IMR-90 (cell line): ENCODE measurements around the gene SERPINA3. TPM values are rescaled to one million over a fixed set of nuclear protein-coding genes. Genes with fewer than 3 reads are reported as not detected.

ENCODE experiments used
- ATAC-seq: fragments of 200-7000 bp; cut with Tn5 transposase; 2 replicates; pipeline ENCODE4 v1.9.1; 2020; ENCODE audit warnings: low read depth, mild to moderate bottlenecking, moderate library complexity
- BruUV-seq: library from RNA; stranded (reverse); fragments of 400-500 nt; replicated peaks from 2 replicates; lab custom pipeline; 2021; lab: Mats Ljungman, UMichigan
- CTCF ChIA-PET: fragments of 300-600 bp; formaldehyde crosslinking; extraction: SDS; loops from one replicate; lab custom pipeline; 2021; ENCODE audit warnings: antibody characterized with exemption; lab: Yijun Ruan, JAX
- POLR2A ChIA-PET: fragments of 300-600 bp; sonication (Branson Sonifier 250); formaldehyde crosslinking; loops from one replicate; lab custom pipeline; 2022; ENCODE audit warnings: antibody characterized with exemption; ENCODE audit not compliant: unreplicated experiment; lab: Charles Lee
- DNase-seq: peaks from one replicate; pipeline ENCODE4 v3.0.0; 2013
- H2AFZ ChIP-seq: replicated peaks from 2 replicates; pipeline ENCODE3; 2013; ENCODE audit warnings: low read length, mild to moderate bottlenecking; ENCODE audit not compliant: poor library complexity
- H2AK5ac ChIP-seq: 2 replicates; pipeline ENCODE4 v1.6.1; 2013; ENCODE audit warnings: low read depth, low read length, inconsistent platforms
- H2AK9ac ChIP-seq: replicated peaks from 2 replicates; pipeline ENCODE3; 2013; ENCODE audit warnings: mild to moderate bottlenecking, low read depth, low read length, moderate library complexity; ENCODE audit not compliant: poor library complexity
- H2BK120ac ChIP-seq: 2 replicates; pipeline ENCODE4 v1.6.1; 2013; ENCODE audit warnings: low read depth, low read length, inconsistent platforms
- H2BK15ac ChIP-seq: 3 replicates; pipeline ENCODE4 v1.6.1; 2013; ENCODE audit warnings: low read depth, low read length, inconsistent platforms
- H2BK20ac ChIP-seq: 2 replicates; pipeline ENCODE4 v1.6.1; 2013; ENCODE audit warnings: low read depth, mild to moderate bottlenecking, inconsistent platforms, low read length, moderate library complexity
- H2BK5ac ChIP-seq: 2 replicates; pipeline ENCODE4 v1.6.1; 2013; ENCODE audit warnings: mild to moderate bottlenecking, low read depth, low read length, inconsistent platforms; ENCODE audit not compliant: poor library complexity, severe bottlenecking
- H3K14ac ChIP-seq: replicated peaks from 2 replicates; pipeline ENCODE4 v1.6.1; 2013; ENCODE audit warnings: low read depth, low read length, inconsistent platforms
- H3K18ac ChIP-seq: 2 replicates; pipeline ENCODE4 v1.6.1; 2013; ENCODE audit warnings: low read depth, low read length, control low read depth
- H3K23ac ChIP-seq: 2 replicates; pipeline ENCODE4 v1.6.1; 2013; ENCODE audit warnings: low read depth, low read length, inconsistent platforms
- H3K27ac ChIP-seq: 2 replicates; pipeline ENCODE4 v1.5.1; 2013; ENCODE audit warnings: mild to moderate bottlenecking, control low read depth, low read length; ENCODE audit not compliant: insufficient read depth
- H3K27me3 ChIP-seq: 2 replicates; pipeline ENCODE4 v1.6.1; 2013; ENCODE audit warnings: low read length; ENCODE audit not compliant: control insufficient read depth, insufficient read depth
- H3K36me3 ChIP-seq: 2 replicates; pipeline ENCODE4 v1.6.1; 2013; ENCODE audit warnings: low read length, mixed read lengths; ENCODE audit not compliant: control insufficient read depth, insufficient read depth
- H3K4ac ChIP-seq: 2 replicates; pipeline ENCODE4 v1.6.1; 2013; ENCODE audit warnings: low read depth, low read length, inconsistent platforms
- H3K4me1 ChIP-seq: 2 replicates; pipeline ENCODE4 v1.6.1; 2013; ENCODE audit warnings: low read length, mixed read lengths; ENCODE audit not compliant: control insufficient read depth, insufficient read depth
- H3K4me2 ChIP-seq: 2 replicates; pipeline ENCODE4 v1.6.1; 2013; ENCODE audit warnings: low read depth, mild to moderate bottlenecking, control low read depth, low read length, moderate library complexity
- H3K4me3 ChIP-seq: 2 replicates; pipeline ENCODE4 v1.5.1; 2013; ENCODE audit warnings: low read depth, mild to moderate bottlenecking, control low read depth, low read length, moderate library complexity; ENCODE audit not compliant: insufficient read depth
- H3K56ac ChIP-seq: 2 replicates; pipeline ENCODE4 v1.6.1; 2013; ENCODE audit warnings: low read length, inconsistent platforms; ENCODE audit not compliant: insufficient read depth; ENCODE audit errors: extremely low read depth
- H3K79me1 ChIP-seq, 2 experiments: 2 replicates each; pipeline ENCODE4 v1.6.1; 2013; ENCODE audit warnings: low read length in 2 of 2, inconsistent platforms in 1 of 2, low read depth in 1 of 2
- H3K9ac ChIP-seq: 2 replicates; pipeline ENCODE4 v1.6.1; 2013; ENCODE audit warnings: low read depth, low read length, control low read depth
- H3K9me1 ChIP-seq: 2 replicates; pipeline ENCODE4 v1.6.1; 2013; ENCODE audit warnings: low read length, inconsistent platforms; ENCODE audit not compliant: insufficient read depth
- H3K9me3 ChIP-seq: 2 replicates; pipeline ENCODE4 v1.6.1; 2013; ENCODE audit warnings: low read length; ENCODE audit not compliant: control insufficient read depth, insufficient read depth
- H4K20me1 ChIP-seq: 2 replicates; pipeline ENCODE4 v1.6.1; 2013; ENCODE audit warnings: low read length, inconsistent platforms; ENCODE audit not compliant: insufficient read depth
- H4K5ac ChIP-seq: 2 replicates; pipeline ENCODE4 v1.6.1; 2013; ENCODE audit warnings: mild to moderate bottlenecking, low read depth, low read length, control low read depth
- H4K8ac ChIP-seq, 2 experiments: 2 replicates each; pipeline ENCODE4 v1.6.1; 2013; ENCODE audit warnings: low read depth in 2 of 2, low read length in 2 of 2, control low read depth in 1 of 2, inconsistent platforms in 1 of 2
- H4K91ac ChIP-seq: 2 replicates; pipeline ENCODE4 v1.6.1; 2013; ENCODE audit warnings: low read depth, low read length, inconsistent platforms; ENCODE audit not compliant: insufficient read depth
- CEBPB ChIP-seq: IDR thresholded peaks from 2 replicates; pipeline ENCODE4 v1.6.1; 2012; ENCODE audit warnings: low read depth, low read length, improper control_type of control experiment
- MXI1 ChIP-seq: IDR thresholded peaks from 2 replicates; pipeline ENCODE4 v1.6.1; 2012; ENCODE audit warnings: low read depth, mild to moderate bottlenecking, low read length, moderate library complexity, borderline replicate concordance
- POLR2A ChIP-seq: IDR thresholded peaks from 2 replicates; pipeline ENCODE4 v1.6.1; 2012; ENCODE audit warnings: mild to moderate bottlenecking, low read depth, low read length
- RFX5 ChIP-seq: IDR thresholded peaks from 2 replicates; pipeline ENCODE4 v1.8.0; 2012; ENCODE audit warnings: low read depth, mild to moderate bottlenecking, low read length, moderate library complexity
- WGBS, 2 experiments: methylation state at CpG; one replicate each; pipeline versions ENCODE4 v1.1.5 to v1.1.7; 2013; ENCODE audit warnings: missing lambda C conversion rate in 2 of 2; ENCODE audit not compliant: insufficient read length in 1 of 2; ENCODE audit errors: extremely low coverage in 2 of 2; 5-methylcytosine and 5-hydroxymethylcytosine counted together
- dilution Hi-C: fragments of 300-500 bp; cut with HindIII; formaldehyde crosslinking; loops from one replicate; pipeline ENCODE4 v1.14.3; 2018; ENCODE audit warnings: low sequenced_read_pairs; ENCODE audit not compliant: unreplicated experiment
- in situ Hi-C: fragments of 300-500 bp; cut with MboI; formaldehyde crosslinking; loops from 3 replicates; pipeline ENCODE4 v1.14.3; 2019; ENCODE audit warnings: low sequenced_read_pairs, inconsistent platforms, mixed read lengths
- intact Hi-C: fragments of 100-400 bp; cut with micrococcal nuclease; formaldehyde crosslinking; loops from 2 replicates; pipeline ENCODE4 v1.10.0; 2022
- polyA plus RNA-seq, 3 experiments: library from polyadenylated mRNA; depleted of rRNA; stranded (reverse); fragments of >200 nt; gene quantifications; 2 replicates each; pipeline ENCODE4 v1.2.3, GENCODE V29; 2012; ENCODE audit warnings: low replicate concordance in 1 of 3
- total RNA-seq: library from RNA; depleted of rRNA; stranded (reverse); fragments of >200 nt; gene quantifications from 2 replicates; pipeline ENCODE4 v1.2.3, GENCODE V29; 2012

SERPINA3 gene
- total and polyA plus RNA-seq, 2 of the 4 experiments (the other 2 are of a cell fraction): 0.36 to 0.48 TPM

DNA sequence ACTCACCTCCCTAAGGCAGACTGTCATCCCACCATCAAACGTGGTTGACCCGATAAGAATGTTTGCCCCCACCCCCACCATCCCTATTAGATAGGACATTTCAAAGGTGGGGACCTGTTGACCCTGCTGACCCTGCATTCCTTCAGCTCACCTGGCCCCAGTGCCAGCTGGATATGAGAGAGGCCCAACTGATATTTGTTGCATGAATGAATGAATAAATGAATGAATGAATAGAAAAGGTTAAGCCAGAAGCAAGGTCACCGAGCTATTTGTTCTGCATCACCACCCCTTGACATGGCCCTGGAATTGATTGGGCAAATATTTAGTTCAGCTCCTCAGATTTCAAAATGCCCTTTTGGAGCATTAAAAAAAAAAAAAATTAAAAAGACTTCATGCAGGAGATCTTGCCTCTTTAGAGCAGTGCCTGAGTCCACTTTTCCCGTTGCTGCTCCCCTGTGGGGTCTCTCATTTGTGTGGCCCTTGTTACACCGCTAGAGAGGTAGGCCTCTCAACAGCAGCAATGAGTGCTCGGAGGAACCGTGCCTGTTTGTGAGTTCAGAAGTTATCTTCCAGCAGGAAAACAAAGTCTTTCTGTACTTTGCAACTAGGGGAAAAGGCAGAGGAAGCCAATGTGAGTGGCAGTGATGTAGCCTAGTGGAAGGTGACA lies 39.4 kb upstream of the SERPINA3 start:
- H3K9ac ChIP-seq: no peak overlapping the region
- H3K9me3 ChIP-seq: no peaks in the 10 kb centered on the region; the same call in 1 of the 2 replicates
- no peak overlapping the region for H4K5ac ChIP-seq
- H3K18ac ChIP-seq: no peak overlapping the region
- no peak overlapping the region for H3K56ac ChIP-seq
- no peaks in the 10 kb centered on the region for H3K36me3 ChIP-seq
- no peak overlapping the region for H2BK120ac ChIP-seq
- no peaks in the 10 kb centered on the region for H3K4me1 ChIP-seq
- H2AK9ac ChIP-seq: no peak overlapping the region
- DNase-seq (no peak), ATAC-seq (no peak)
- H3K4me2 ChIP-seq: no peak overlapping the region
- no peak overlapping the region for H2AFZ ChIP-seq
- H3K23ac ChIP-seq: no peak overlapping the region
- BruUV-seq: no TSS peak
- no peak overlapping the region for H2BK5ac ChIP-seq
- no peaks in the 10 kb centered on the region for H4K20me1 ChIP-seq
- no peak overlapping the region for H2BK15ac ChIP-seq
- CTCF ChIA-PET: no interaction called here
- no peaks in the 10 kb centered on the region; the same call in 1 of the 2 replicates for H3K27me3 ChIP-seq
- intact Hi-C loops: no loop called here
- dilution Hi-C loops: no loop called here
- POLR2A ChIA-PET: interaction anchor here (0.6 kb wide), 1 partner anchor 160 kb away, joined by 3 read pairs; no protein-coding TSS in a partner anchor
- no peak overlapping the region for H2AK5ac ChIP-seq
- no peak overlapping the region for H3K14ac ChIP-seq
- 63% methylated on average over 2 of the region's 7 CpGs; no CpG with 5 or more reads in 1 of the 2 experiments for WGBS, 2 experiments
- H3K9me1 ChIP-seq: no peaks in the 10 kb centered on the region
- in situ Hi-C loops: no loop called here
- no peak overlapping the region for H4K91ac ChIP-seq
- H3K79me1 ChIP-seq: no peaks in the 10 kb centered on the region
- TF ChIP-seq RFX5: no peak
- TF ChIP-seq MXI1: no peak
- no peak for TF ChIP-seq POLR2A
- no peak for TF ChIP-seq CEBPB
- H3K27ac ChIP-seq: no peak overlapping the region
- H4K8ac ChIP-seq: no peak overlapping the region
- H2BK20ac ChIP-seq: no peak overlapping the region
- no peak overlapping the region for H3K4me3 ChIP-seq
- H3K4ac ChIP-seq: no peak overlapping the region
